ENCODE data around the gene BMP10. TPM values are rescaled to one million over a fixed set of nuclear protein-coding genes. Genes with fewer than 3 reads are reported as not detected.
A peak's percentile ranks its signal among the peaks of the same experiment; 100 is the strongest.
"Not testable (repeated sequence)": the region's sequence is repeated elsewhere in the genome, so short reads cannot be mapped to it uniquely, and the experiment has no call there.

The BMP10 gene
- total RNA-seq, 2 donors from 2014 or later: not detected

DNA sequence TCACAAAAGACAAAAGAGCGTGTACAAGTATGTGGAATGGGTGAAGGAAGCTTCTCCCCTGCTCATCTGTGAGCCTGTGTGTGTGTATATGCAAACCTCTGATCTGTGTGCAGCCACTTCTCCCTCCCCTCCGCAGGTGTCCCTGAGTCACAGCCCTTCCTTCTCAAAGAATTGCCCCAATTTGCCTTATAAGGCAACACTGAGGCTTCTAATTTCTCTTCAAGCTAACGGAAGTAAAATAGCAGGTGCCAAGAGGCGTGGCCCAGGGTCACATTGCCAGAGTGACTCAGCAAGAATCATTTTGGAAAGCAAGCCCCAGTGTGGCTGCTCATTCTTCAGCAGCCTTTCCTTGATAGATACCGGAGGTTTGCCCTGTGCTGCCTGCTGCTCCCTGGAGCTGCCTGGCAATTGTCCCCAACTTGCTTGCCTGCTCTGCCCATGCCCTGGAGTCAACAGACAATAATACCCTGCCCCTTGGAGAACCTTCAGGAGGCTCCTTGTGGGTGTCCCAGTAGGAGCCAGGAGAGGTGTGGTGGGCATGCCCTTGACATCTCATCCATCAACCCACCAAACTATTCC lies 37.3 kb upstream of the BMP10 start:
- Mint-ChIP-seq H3K4me3 (peak overlapping the region; percentile 57 to 66), H3K27ac (peak overlapping the region; percentile 66), H3K36me3 (ENCODE audit: insufficient read depth in 2 of 2) (no peaks in the 10 kb centered on the region), H3K9me3 (no peaks in the 10 kb centered on the region), H3K4me1 (ENCODE audit: low read depth) (peaks cover 32% of the 10 kb centered on the region), H3K27me3 (ENCODE audit: low read depth) (no peaks in the 10 kb centered on the region)
- DNase-seq: peak; percentile 84
- ATAC-seq (replicated peaks in 1 of 2): peak; percentile 92 to 93

- H3K4me1 Mint-ChIP-seq (ENCODE audit: low read depth): peaks cover 32% of the 10 kb centered on the region
- ATAC-seq (replicated peaks in 1 of 2) (peak; percentile 20 to 26), DNase-seq (peak in 1 of 2 donors; percentile 15)
- no peaks in the 10 kb centered on the region for H3K9me3 Mint-ChIP-seq
- peak overlapping the region; percentile 57 to 66 for H3K4me3 Mint-ChIP-seq
- no peaks in the 10 kb centered on the region for H3K27me3 Mint-ChIP-seq (ENCODE audit: low read depth)
- H3K27ac Mint-ChIP-seq: peak overlapping the region; percentile 66
- H3K36me3 Mint-ChIP-seq (ENCODE audit: insufficient read depth in 2 of 2): peaks cover 0 to 2% of the 10 kb centered on the region in 2 donors
These were observed 36.7 kb upstream of the BMP10 start for GRCh38 chr2:68907920-68908253.

GRCh38 chr2:68907232-68907919 lies 36.2 kb upstream of the BMP10 start:
- DNase-seq (peak in 1 of 2 donors; percentile 15), ATAC-seq (replicated peaks in 1 of 2) (peak; percentile 21 to 27)
- peak overlapping the region; percentile 57 to 66 for H3K4me3 Mint-ChIP-seq
- H3K27ac Mint-ChIP-seq: peak overlapping the region; percentile 66
- H3K27me3 Mint-ChIP-seq (ENCODE audit: low read depth): no peaks in the 10 kb centered on the region
- H3K4me1 Mint-ChIP-seq (ENCODE audit: low read depth): peaks cover 32% of the 10 kb centered on the region
- peaks cover 0 to 2% of the 10 kb centered on the region in 2 donors for H3K36me3 Mint-ChIP-seq (ENCODE audit: insufficient read depth in 2 of 2)
- H3K9me3 Mint-ChIP-seq: no peaks in the 10 kb centered on the region

DNA sequence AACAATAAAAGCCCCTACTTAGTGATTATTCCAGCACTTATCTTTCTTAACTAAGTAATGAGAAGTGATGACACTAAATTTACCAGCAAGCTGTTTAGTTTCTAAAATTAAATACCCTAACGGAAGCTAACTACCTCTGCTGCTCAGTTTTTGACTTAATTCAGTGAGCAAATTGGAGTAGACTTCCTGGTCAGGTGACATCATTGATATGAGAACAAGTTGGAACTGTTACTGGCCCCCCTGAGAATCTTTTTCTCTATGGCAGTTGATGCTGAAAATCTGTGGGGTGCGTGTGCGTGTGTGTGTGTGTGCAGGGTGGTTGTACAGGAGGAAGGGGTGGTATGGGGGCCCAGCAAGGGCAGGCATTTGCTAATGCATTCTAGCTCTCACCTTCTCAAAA lies 35.5 kb upstream of the BMP10 start:
- DNase-seq (no peak), ATAC-seq (replicated peaks in 1 of 2) (no peak)
- Mint-ChIP-seq H3K4me3 (no peak overlapping the region), H3K27ac (no peak overlapping the region), H3K36me3 (ENCODE audit: insufficient read depth in 2 of 2) (peaks cover 0 to 3% of the 10 kb centered on the region in 2 donors), H3K27me3 (ENCODE audit: low read depth) (no peaks in the 10 kb centered on the region), H3K9me3 (peaks cover 1% of the 10 kb centered on the region in 2 donors), H3K4me1 (ENCODE audit: low read depth) (peaks cover 32% of the 10 kb centered on the region)

GRCh38 chr2:68905116-68905515 lies 33.9 kb upstream of the BMP10 start:
- no peak overlapping the region for H3K27ac Mint-ChIP-seq
- no peaks in the 10 kb centered on the region for H3K27me3 Mint-ChIP-seq (ENCODE audit: low read depth)
- H3K9me3 Mint-ChIP-seq: peaks cover 3 to 6% of the 10 kb centered on the region in 2 donors
- DNase-seq: no peak
- no peak overlapping the region for H3K4me3 Mint-ChIP-seq
- no peak for ATAC-seq (replicated peaks in 1 of 2)
- peaks cover 5 to 9% of the 10 kb centered on the region in 2 donors for H3K36me3 Mint-ChIP-seq (ENCODE audit: insufficient read depth in 2 of 2)
- peaks cover 26% of the 10 kb centered on the region for H3K4me1 Mint-ChIP-seq (ENCODE audit: low read depth)

DNA sequence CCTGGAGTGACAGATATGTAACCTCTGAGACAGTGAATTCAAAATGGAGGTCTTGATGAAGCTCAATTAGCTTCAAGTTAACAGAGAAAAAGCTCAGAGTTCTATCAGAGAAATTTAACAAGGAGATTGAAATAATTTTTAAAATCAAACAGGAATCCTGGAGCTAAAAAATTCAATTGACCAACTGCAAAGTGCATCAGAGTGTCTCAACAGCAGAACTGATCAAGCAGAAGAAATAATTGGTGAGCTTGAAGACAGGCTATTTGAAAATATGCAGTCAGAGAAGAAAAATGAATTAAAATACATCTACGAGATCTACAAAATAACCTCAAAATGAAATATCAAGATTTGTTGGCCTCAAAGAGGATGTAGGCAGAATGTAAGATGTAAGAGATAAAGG lies 30.4 kb upstream of the BMP10 start:
- peaks cover 7 to 9% of the 10 kb centered on the region in 2 donors for H3K36me3 Mint-ChIP-seq (ENCODE audit: insufficient read depth in 2 of 2)
- H3K27ac Mint-ChIP-seq: no peak overlapping the region
- H3K4me3 Mint-ChIP-seq: no peak overlapping the region
- H3K4me1 Mint-ChIP-seq (ENCODE audit: low read depth): no peaks in the 10 kb centered on the region
- DNase-seq (no peak), ATAC-seq (replicated peaks in 1 of 2) (no peak)
- H3K9me3 Mint-ChIP-seq: peaks cover 6% of the 10 kb centered on the region in 2 donors
- H3K27me3 Mint-ChIP-seq (ENCODE audit: low read depth): no peaks in the 10 kb centered on the region

DNA sequence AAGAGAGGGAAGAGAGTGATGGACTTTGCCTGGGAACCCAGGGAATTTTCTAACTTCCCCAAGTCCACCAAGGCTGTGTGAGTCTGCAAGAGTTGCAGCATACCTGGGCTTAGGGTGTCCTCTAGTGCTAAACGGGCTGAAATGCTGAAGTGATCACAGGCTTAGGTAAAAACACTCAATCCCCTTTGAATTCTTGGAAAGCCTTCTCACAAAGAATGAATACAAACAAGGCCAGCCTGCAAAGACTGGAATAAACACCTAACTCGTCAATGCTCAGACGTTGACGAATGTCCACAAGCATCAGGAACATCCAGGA lies 30.0 kb upstream of the BMP10 start:
- Mint-ChIP-seq H3K36me3 (ENCODE audit: insufficient read depth in 2 of 2) (peaks cover 7 to 9% of the 10 kb centered on the region in 2 donors), H3K4me3 (no peak overlapping the region), H3K4me1 (ENCODE audit: low read depth) (no peaks in the 10 kb centered on the region), H3K27me3 (ENCODE audit: low read depth) (no peaks in the 10 kb centered on the region), H3K9me3 (peaks cover 6% of the 10 kb centered on the region in 2 donors), H3K27ac (no peak overlapping the region)
- DNase-seq (no peak), ATAC-seq (replicated peaks in 1 of 2) (no peak)

GRCh38 chr2:68900496-68901198 lies 29.4 kb upstream of the BMP10 start:
- no peak for DNase-seq

GRCh38 chr2:68895981-68896380 lies 24.8 kb upstream of the BMP10 start:
- H3K4me3 Mint-ChIP-seq; ATAC-seq (replicated peaks in 1 of 2); DNase-seq; H3K27me3 Mint-ChIP-seq (ENCODE audit: low read depth); H3K27ac Mint-ChIP-seq; H3K36me3 Mint-ChIP-seq (ENCODE audit: insufficient read depth in 2 of 2); H3K9me3 Mint-ChIP-seq; H3K4me1 Mint-ChIP-seq (ENCODE audit: low read depth): not testable (repeated sequence)

More at GRCh38 chr2:68900496-68901198, 29.4 kb upstream of the BMP10 start:
- H3K9me3 Mint-ChIP-seq: peaks cover 6 to 8% of the 10 kb centered on the region in 2 donors
- no peaks in the 10 kb centered on the region for H3K27me3 Mint-ChIP-seq (ENCODE audit: low read depth)
- no peak overlapping the region for H3K4me3 Mint-ChIP-seq
- no peak for ATAC-seq (replicated peaks in 1 of 2)
- peaks cover 7 to 9% of the 10 kb centered on the region in 2 donors for H3K36me3 Mint-ChIP-seq (ENCODE audit: insufficient read depth in 2 of 2)
- no peaks in the 10 kb centered on the region for H3K4me1 Mint-ChIP-seq (ENCODE audit: low read depth)
- H3K27ac Mint-ChIP-seq: no peak overlapping the region

- H3K36me3 Mint-ChIP-seq (ENCODE audit: insufficient read depth in 2 of 2): no peaks in the 10 kb centered on the region
- peaks cover 5% of the 10 kb centered on the region for H3K4me1 Mint-ChIP-seq (ENCODE audit: low read depth)
- no peaks in the 10 kb centered on the region for H3K9me3 Mint-ChIP-seq
- DNase-seq (no peak), ATAC-seq (replicated peaks in 1 of 2) (no peak)
- H3K27me3 Mint-ChIP-seq (ENCODE audit: low read depth): no peaks in the 10 kb centered on the region
- no peak overlapping the region for H3K27ac Mint-ChIP-seq
- no peak overlapping the region for H3K4me3 Mint-ChIP-seq
These were observed 18.3 kb upstream of the BMP10 start for GRCh38 chr2:68889500-68889899.

GRCh38 chr2:68889021-68889420 lies 17.8 kb upstream of the BMP10 start:
- Mint-ChIP-seq H3K4me3 (no peak overlapping the region), H3K27ac (no peak overlapping the region), H3K4me1 (ENCODE audit: low read depth) (peaks cover 5% of the 10 kb centered on the region), H3K27me3 (ENCODE audit: low read depth) (no peaks in the 10 kb centered on the region), H3K36me3 (ENCODE audit: insufficient read depth in 2 of 2) (no peaks in the 10 kb centered on the region), H3K9me3 (no peaks in the 10 kb centered on the region)
- ATAC-seq (replicated peaks in 1 of 2) (no peak), DNase-seq (no peak)

GRCh38 chr2:68888038-68888704 lies 17.0 kb upstream of the BMP10 start:
- Mint-ChIP-seq H3K4me3 (no peak overlapping the region), H3K9me3 (no peaks in the 10 kb centered on the region), H3K27ac (no peak overlapping the region), H3K27me3 (ENCODE audit: low read depth) (no peaks in the 10 kb centered on the region), H3K4me1 (ENCODE audit: low read depth) (peaks cover 5% of the 10 kb centered on the region), H3K36me3 (ENCODE audit: insufficient read depth in 2 of 2) (no peaks in the 10 kb centered on the region)
- DNase-seq: no peak
- no peak for ATAC-seq (replicated peaks in 1 of 2)

DNA sequence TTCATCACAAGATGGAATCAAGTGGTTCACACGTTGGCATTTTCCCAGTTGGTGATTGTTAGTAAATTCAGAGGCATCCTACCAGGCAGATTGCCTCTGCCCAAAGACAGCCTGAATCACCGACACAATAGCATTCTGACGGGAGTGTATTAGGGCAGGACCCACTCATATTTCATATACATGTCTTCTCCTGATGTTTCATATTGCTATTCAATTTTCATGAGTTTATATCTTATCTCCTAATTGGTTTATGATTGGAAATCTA lies 14.5 kb upstream of the BMP10 start:
- no peak overlapping the region for H3K27ac Mint-ChIP-seq
- no peaks in the 10 kb centered on the region for H3K36me3 Mint-ChIP-seq (ENCODE audit: insufficient read depth in 2 of 2)
- no peaks in the 10 kb centered on the region for H3K9me3 Mint-ChIP-seq
- H3K27me3 Mint-ChIP-seq (ENCODE audit: low read depth): peaks cover 10% of the 10 kb centered on the region
- H3K4me3 Mint-ChIP-seq: no peak overlapping the region
- H3K4me1 Mint-ChIP-seq (ENCODE audit: low read depth): peaks cover 5% of the 10 kb centered on the region
- DNase-seq (no peak), ATAC-seq (replicated peaks in 1 of 2) (no peak)

All from activated T-cell treated with anti-CD3 and anti-CD28 coated beads, Interleukin-2, amount 50 U/mL, for 72 hours (primary cell).